Epithelial cell of prostate (primary cell): Measurements from ENCODE around the gene TREML1.
"Not testable (repeated sequence)": the region's sequence is repeated elsewhere in the genome, so short reads cannot be mapped to it uniquely, and the experiment has no call there.

Source experiments
- DNase-seq: peaks from one replicate; pipeline ENCODE4 v3.0.0-alpha.2; 2011; ENCODE audit warnings: low read depth, low spot score
- H3K27ac ChIP-seq: fragments of 450-650 bp; 2 replicates; pipeline ENCODE4 v1.5.1; 2017; ENCODE audit warnings: mild to moderate bottlenecking

Gene TREML1

GRCh38 chr6:41153992-41154625 is at the start of gene TREML1:
TREML1 (minus strand) TSS chr6:41154347; CDS start chr6:41154288, 59 bp downstream.
- no peak for DNase-seq
- no peak within 1 kb of the TSS for H3K27ac ChIP-seq

GRCh38 chr6:41201764-41202173 is 47.6 kb upstream of the TREML1 start:
- H3K27ac ChIP-seq = no peak overlapping the region
- no peak for DNase-seq

- H3K27ac ChIP-seq = peak within 1 kb of the TSS; percentile 7
- DNase-seq = no peak
Measured at GRCh38 chr6:41200901-41201763, 47.0 kb upstream of the TREML1 start, which contains the start of gene TREML2. TREML2 (minus strand) TSS chr6:41201149; CDS start chr6:41201008, 141 bp downstream.

GRCh38 chr6:41200296-41200900 is 46.3 kb upstream of the TREML1 start:
- DNase-seq = no peak
- H3K27ac ChIP-seq = peak overlapping the region; percentile 7

- no peak for DNase-seq
- peak overlapping the region; percentile 7 for H3K27ac ChIP-seq
Measured at GRCh38 chr6:41199552-41200246, 45.6 kb upstream of the TREML1 start.

GRCh38 chr6:41197234-41197633 is 43.1 kb upstream of the TREML1 start:
- H3K27ac ChIP-seq = no peak overlapping the region
- DNase-seq = no peak

GRCh38 chr6:41194386-41194785 is 40.2 kb upstream of the TREML1 start:
- no peak for DNase-seq
- H3K27ac ChIP-seq = no peak overlapping the region

- no peak for DNase-seq
- H3K27ac ChIP-seq = no peak overlapping the region
Measured at GRCh38 chr6:41193884-41194283, 39.7 kb upstream of the TREML1 start.

- no peak for DNase-seq
- H3K27ac ChIP-seq = no peak overlapping the region
Measured at GRCh38 chr6:41193171-41193734, 39.1 kb upstream of the TREML1 start.

- no peak overlapping the region for H3K27ac ChIP-seq
- DNase-seq = no peak
Measured at GRCh38 chr6:41191569-41191968, 37.4 kb upstream of the TREML1 start.

GRCh38 chr6:41190791-41191190 is 36.6 kb upstream of the TREML1 start:
- no peak overlapping the region for H3K27ac ChIP-seq
- DNase-seq = no peak

GRCh38 chr6:41189967-41190366 is 35.8 kb upstream of the TREML1 start:
- DNase-seq = no peak
- H3K27ac ChIP-seq = no peak overlapping the region

- H3K27ac ChIP-seq, DNase-seq: not testable (repeated sequence)
Measured at GRCh38 chr6:41189046-41189445, 34.9 kb upstream of the TREML1 start.

GRCh38 chr6:41187924-41188886 is 34.1 kb upstream of the TREML1 start:
- H3K27ac ChIP-seq = no peak overlapping the region
- DNase-seq = no peak

GRCh38 chr6:41186031-41186562 is 31.9 kb upstream of the TREML1 start:
- no peak overlapping the region for H3K27ac ChIP-seq
- no peak for DNase-seq

GRCh38 chr6:41184761-41185160 is 30.6 kb upstream of the TREML1 start:
- DNase-seq = no peak
- H3K27ac ChIP-seq = no peak overlapping the region

GRCh38 chr6:41182069-41183034 is 28.2 kb upstream of the TREML1 start:
- H3K27ac ChIP-seq = no peak overlapping the region

GRCh38 chr6:41181566-41181965 is 27.4 kb upstream of the TREML1 start:
- H3K27ac ChIP-seq = no peak overlapping the region
- DNase-seq = no peak

More at GRCh38 chr6:41182069-41183034, 28.2 kb upstream of the TREML1 start:
- DNase-seq = peak; percentile 12
